Astrocyte (in vitro differentiated cells and primary cell): ENCODE results near the gene ULK2.

Experiments used
- EZH2 ChIP-seq: IDR thresholded peaks from 2 replicates; pipeline ENCODE4 v1.6.1; 2012; ENCODE audit warnings: mild to moderate bottlenecking, low read length, inconsistent platforms; ENCODE audit not compliant: insufficient read depth
- TF ChIP-seq, protein P1 (sequence below): IDR thresholded peaks from 2 replicates; pipeline ENCODE4 v1.5.1; 2011; ENCODE audit warnings: low read depth, mild to moderate bottlenecking, inconsistent platforms, low read length, moderate library complexity; ENCODE audit not compliant: insufficient read depth

DNA sequence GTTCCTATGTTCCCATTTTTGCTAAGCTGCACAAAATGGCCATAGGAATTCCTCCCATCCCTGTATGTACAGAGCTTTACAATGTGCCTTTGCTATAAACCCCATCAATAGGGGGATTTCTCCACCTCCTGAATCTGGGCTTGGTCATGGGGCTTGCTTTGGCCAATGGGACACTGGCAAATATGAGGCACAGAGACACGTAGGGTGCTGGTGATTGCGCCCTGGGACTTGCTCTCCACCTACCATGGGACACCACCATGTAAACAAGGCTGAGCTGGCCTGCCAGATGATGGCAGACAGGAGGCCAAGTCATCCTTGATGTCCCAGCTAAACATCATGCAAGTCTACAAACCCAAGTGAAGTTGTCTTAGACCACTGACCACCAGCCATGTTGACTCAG is 104.3 kb downstream of the ULK2 start:
- TF ChIP-seq, protein P1, sequence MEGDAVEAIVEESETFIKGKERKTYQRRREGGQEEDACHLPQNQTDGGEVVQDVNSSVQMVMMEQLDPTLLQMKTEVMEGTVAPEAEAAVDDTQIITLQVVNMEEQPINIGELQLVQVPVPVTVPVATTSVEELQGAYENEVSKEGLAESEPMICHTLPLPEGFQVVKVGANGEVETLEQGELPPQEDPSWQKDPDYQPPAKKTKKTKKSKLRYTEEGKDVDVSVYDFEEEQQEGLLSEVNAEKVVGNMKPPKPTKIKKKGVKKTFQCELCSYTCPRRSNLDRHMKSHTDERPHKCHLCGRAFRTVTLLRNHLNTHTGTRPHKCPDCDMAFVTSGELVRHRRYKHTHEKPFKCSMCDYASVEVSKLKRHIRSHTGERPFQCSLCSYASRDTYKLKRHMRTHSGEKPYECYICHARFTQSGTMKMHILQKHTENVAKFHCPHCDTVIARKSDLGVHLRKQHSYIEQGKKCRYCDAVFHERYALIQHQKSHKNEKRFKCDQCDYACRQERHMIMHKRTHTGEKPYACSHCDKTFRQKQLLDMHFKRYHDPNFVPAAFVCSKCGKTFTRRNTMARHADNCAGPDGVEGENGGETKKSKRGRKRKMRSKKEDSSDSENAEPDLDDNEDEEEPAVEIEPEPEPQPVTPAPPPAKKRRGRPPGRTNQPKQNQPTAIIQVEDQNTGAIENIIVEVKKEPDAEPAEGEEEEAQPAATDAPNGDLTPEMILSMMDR = no peak
- TF ChIP-seq EZH2 = no peak
